Ishikawa (cell line): ENCODE measurements around the gene GRIA2.

ENCODE experiments used
- CEBPB ChIP-seq: IDR thresholded peaks from 2 replicates; pipeline ENCODE4 v1.6.1; 2012
- CREB1 ChIP-seq: IDR thresholded peaks from 2 replicates; pipeline ENCODE4 v1.6.1; 2012; ENCODE audit warnings: low read depth
- EGR1 ChIP-seq: IDR thresholded peaks from 2 replicates; pipeline ENCODE4 v1.6.1; 2012
- EP300 ChIP-seq: IDR thresholded peaks from 2 replicates; pipeline ENCODE4 v1.6.1; 2012; ENCODE audit warnings: borderline replicate concordance
- FOXM1 ChIP-seq: IDR thresholded peaks from 2 replicates; pipeline ENCODE4 v1.6.1; 2012; ENCODE audit warnings: low read depth, borderline replicate concordance
- MAX ChIP-seq: IDR thresholded peaks from 2 replicates; pipeline ENCODE4 v1.6.1; 2012
- NFIC ChIP-seq: IDR thresholded peaks from 2 replicates; pipeline ENCODE4 v1.6.1; 2012
- RAD21 ChIP-seq: IDR thresholded peaks from 2 replicates; pipeline ENCODE4 v1.6.1; 2012; ENCODE audit warnings: low read depth
- TAF1 ChIP-seq: IDR thresholded peaks from 2 replicates; pipeline ENCODE4 v1.6.1; 2012; ENCODE audit warnings: low read depth, mild to moderate bottlenecking
- TCF12 ChIP-seq: IDR thresholded peaks from 2 replicates; pipeline ENCODE4 v1.6.1; 2012; ENCODE audit warnings: low read depth
- TEAD4 ChIP-seq: IDR thresholded peaks from 2 replicates; pipeline ENCODE4 v1.6.1; 2012
- YY1 ChIP-seq: IDR thresholded peaks from 2 replicates; pipeline ENCODE4 v1.6.1; 2012; ENCODE audit warnings: low read depth
- ZBTB7A ChIP-seq: IDR thresholded peaks from 2 replicates; pipeline ENCODE4 v1.6.1; 2012; ENCODE audit warnings: low read depth
- TF ChIP-seq, protein P1 (sequence below): IDR thresholded peaks from 2 replicates; pipeline ENCODE4 v1.6.1; 2012; ENCODE audit warnings: low read depth, mild to moderate bottlenecking
- TF ChIP-seq, protein P2 (sequence below): IDR thresholded peaks from 2 replicates; pipeline ENCODE4 v1.6.1; 2012

The GRIA2 gene

GRCh38 chr4:157220371-157220881 is at the start of gene GRIA2:
Gene GRIA2 (plus strand): TSS chr4:157220728. CDS start chr4:157221043, 315 bp downstream.
- TF ChIP-seq EGR1 (no peak), ZBTB7A (peak; percentile 97), YY1 (0 out of 2 replicates have a peak, but pooled peaks have one; percentile 50), CEBPB (no peak), TEAD4 (0 out of 2 replicates have a peak, but pooled peaks have one; percentile 6), TAF1 (no peak), MAX (peak; percentile 58; the same call in 1 of the 2 replicates), NFIC (no peak)
- TF ChIP-seq, protein P1, sequence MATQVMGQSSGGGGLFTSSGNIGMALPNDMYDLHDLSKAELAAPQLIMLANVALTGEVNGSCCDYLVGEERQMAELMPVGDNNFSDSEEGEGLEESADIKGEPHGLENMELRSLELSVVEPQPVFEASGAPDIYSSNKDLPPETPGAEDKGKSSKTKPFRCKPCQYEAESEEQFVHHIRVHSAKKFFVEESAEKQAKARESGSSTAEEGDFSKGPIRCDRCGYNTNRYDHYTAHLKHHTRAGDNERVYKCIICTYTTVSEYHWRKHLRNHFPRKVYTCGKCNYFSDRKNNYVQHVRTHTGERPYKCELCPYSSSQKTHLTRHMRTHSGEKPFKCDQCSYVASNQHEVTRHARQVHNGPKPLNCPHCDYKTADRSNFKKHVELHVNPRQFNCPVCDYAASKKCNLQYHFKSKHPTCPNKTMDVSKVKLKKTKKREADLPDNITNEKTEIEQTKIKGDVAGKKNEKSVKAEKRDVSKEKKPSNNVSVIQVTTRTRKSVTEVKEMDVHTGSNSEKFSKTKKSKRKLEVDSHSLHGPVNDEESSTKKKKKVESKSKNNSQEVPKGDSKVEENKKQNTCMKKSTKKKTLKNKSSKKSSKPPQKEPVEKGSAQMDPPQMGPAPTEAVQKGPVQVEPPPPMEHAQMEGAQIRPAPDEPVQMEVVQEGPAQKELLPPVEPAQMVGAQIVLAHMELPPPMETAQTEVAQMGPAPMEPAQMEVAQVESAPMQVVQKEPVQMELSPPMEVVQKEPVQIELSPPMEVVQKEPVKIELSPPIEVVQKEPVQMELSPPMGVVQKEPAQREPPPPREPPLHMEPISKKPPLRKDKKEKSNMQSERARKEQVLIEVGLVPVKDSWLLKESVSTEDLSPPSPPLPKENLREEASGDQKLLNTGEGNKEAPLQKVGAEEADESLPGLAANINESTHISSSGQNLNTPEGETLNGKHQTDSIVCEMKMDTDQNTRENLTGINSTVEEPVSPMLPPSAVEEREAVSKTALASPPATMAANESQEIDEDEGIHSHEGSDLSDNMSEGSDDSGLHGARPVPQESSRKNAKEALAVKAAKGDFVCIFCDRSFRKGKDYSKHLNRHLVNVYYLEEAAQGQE = peak; percentile 99

GRCh38 chr4:157172011-157172410 is 48.5 kb upstream of the GRIA2 start:
- TF ChIP-seq TAF1 = no peak
- TF ChIP-seq, protein P1 = no peak
- TF ChIP-seq RAD21 = peak; percentile 51

- no peak for TF ChIP-seq NFIC
- TF ChIP-seq RAD21 = no peak
- no peak for TF ChIP-seq YY1
- no peak for TF ChIP-seq FOXM1
- TF ChIP-seq, protein P2, sequence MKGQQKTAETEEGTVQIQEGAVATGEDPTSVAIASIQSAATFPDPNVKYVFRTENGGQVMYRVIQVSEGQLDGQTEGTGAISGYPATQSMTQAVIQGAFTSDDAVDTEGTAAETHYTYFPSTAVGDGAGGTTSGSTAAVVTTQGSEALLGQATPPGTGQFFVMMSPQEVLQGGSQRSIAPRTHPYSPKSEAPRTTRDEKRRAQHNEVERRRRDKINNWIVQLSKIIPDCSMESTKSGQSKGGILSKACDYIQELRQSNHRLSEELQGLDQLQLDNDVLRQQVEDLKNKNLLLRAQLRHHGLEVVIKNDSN = no peak
- no peak for TF ChIP-seq TEAD4
- TF ChIP-seq EGR1 = no peak
- no peak for TF ChIP-seq TCF12
- TF ChIP-seq EP300 = no peak
- no peak for TF ChIP-seq TAF1
- TF ChIP-seq, protein P1 = no peak
- TF ChIP-seq MAX = no peak
- no peak for TF ChIP-seq CEBPB
- no peak for TF ChIP-seq CREB1
- TF ChIP-seq ZBTB7A = no peak
Observed at GRCh38 chr4:157184300-157184699, 36.2 kb upstream of the GRIA2 start.

- TF ChIP-seq EGR1 (no peak), CEBPB (no peak), MAX (no peak), CREB1 (no peak)
Observed at GRCh38 chr4:157185363-157185762, 35.2 kb upstream of the GRIA2 start.

- TF ChIP-seq ZBTB7A (no peak), TEAD4 (no peak), FOXM1 (no peak), EGR1 (no peak), TAF1 (no peak), TCF12 (no peak), YY1 (no peak)
Observed at GRCh38 chr4:157195374-157195773, 25.2 kb upstream of the GRIA2 start.
